ENCODE results near the gene KRT83.

Gene KRT83

GRCh38 chr12:52313461-52313860 lies 7.7 kb downstream of the KRT83 start:
- TF ChIP-seq SIN3A (IDR thresholded peaks at IDR 0.05; ENCODE audit: borderline replicate concordance, insufficient read depth, low read length) (no peak), TAF1 (IDR thresholded peaks at IDR 0.05; ENCODE audit: borderline replicate concordance, insufficient read depth, low read length) (no peak), FOXP2 (optimal IDR thresholded peaks at IDR 0.05; ENCODE audit: borderline replicate concordance, extremely low read depth, extremely low read length, insufficient read depth) (no peak), REST (IDR thresholded peaks at IDR 0.05; ENCODE audit: insufficient read depth in 1 of 2, low read depth in 2 of 2, low read length in 2 of 2) (no peak), POLR2AphosphoS5 (IDR thresholded peaks at IDR 0.05; ENCODE audit: low read depth, low read length) (no peak)

- TF ChIP-seq FOXP2 (optimal IDR thresholded peaks at IDR 0.05; ENCODE audit: borderline replicate concordance, extremely low read depth, extremely low read length, insufficient read depth) = no peak
Measured at GRCh38 chr12:52312086-52312485, 9.1 kb downstream of the KRT83 start.

GRCh38 chr12:52311285-52311648 lies 9.9 kb downstream of the KRT83 start:
- no peak for TF ChIP-seq REST (IDR thresholded peaks at IDR 0.05; ENCODE audit: insufficient read depth in 1 of 2, low read depth in 2 of 2, low read length in 2 of 2)
- no peak for TF ChIP-seq POLR2AphosphoS5 (IDR thresholded peaks at IDR 0.05; ENCODE audit: low read depth, low read length)
- no peak for TF ChIP-seq TAF1 (IDR thresholded peaks at IDR 0.05; ENCODE audit: borderline replicate concordance, insufficient read depth, low read length)
- TF ChIP-seq SIN3A (IDR thresholded peaks at IDR 0.05; ENCODE audit: borderline replicate concordance, insufficient read depth, low read length) = no peak
- TF ChIP-seq FOXP2 (optimal IDR thresholded peaks at IDR 0.05; ENCODE audit: borderline replicate concordance, extremely low read depth, extremely low read length, insufficient read depth) = no peak

GRCh38 chr12:52310622-52311284 lies 10.4 kb downstream of the KRT83 start:
- TF ChIP-seq TAF1 (IDR thresholded peaks at IDR 0.05; ENCODE audit: borderline replicate concordance, insufficient read depth, low read length) (no peak), POLR2AphosphoS5 (IDR thresholded peaks at IDR 0.05; ENCODE audit: low read depth, low read length) (no peak), FOXP2 (optimal IDR thresholded peaks at IDR 0.05; ENCODE audit: borderline replicate concordance, extremely low read depth, extremely low read length, insufficient read depth) (no peak), REST (IDR thresholded peaks at IDR 0.05; ENCODE audit: insufficient read depth in 1 of 2, low read depth in 2 of 2, low read length in 2 of 2) (no peak), SIN3A (IDR thresholded peaks at IDR 0.05; ENCODE audit: borderline replicate concordance, insufficient read depth, low read length) (no peak)

GRCh38 chr12:52308806-52309425 lies 12.3 kb downstream of the KRT83 start:
- no peak for TF ChIP-seq FOXP2 (optimal IDR thresholded peaks at IDR 0.05; ENCODE audit: borderline replicate concordance, extremely low read depth, extremely low read length, insufficient read depth)
- no peak for TF ChIP-seq SIN3A (IDR thresholded peaks at IDR 0.05; ENCODE audit: borderline replicate concordance, insufficient read depth, low read length)
- TF ChIP-seq REST (IDR thresholded peaks at IDR 0.05; ENCODE audit: insufficient read depth in 1 of 2, low read depth in 2 of 2, low read length in 2 of 2) = no peak
- no peak for TF ChIP-seq TAF1 (IDR thresholded peaks at IDR 0.05; ENCODE audit: borderline replicate concordance, insufficient read depth, low read length)
- TF ChIP-seq POLR2AphosphoS5 (IDR thresholded peaks at IDR 0.05; ENCODE audit: low read depth, low read length) = no peak

All from PFSK-1 (cell line).